Caco-2 (cell line): ENCODE measurements around the gene NEB. TPM values are rescaled to one million over a fixed set of nuclear protein-coding genes. Genes with fewer than 3 reads are reported as not detected.

Source experiments
- BruUV-seq: library from RNA; stranded (reverse); fragments of 400-500 nt; replicated peaks from 2 replicates; lab custom pipeline; 2021; lab: Mats Ljungman, UMichigan
- CTCF ChIA-PET: fragments of 300-600 bp; sonication (Branson Sonifier 250); formaldehyde crosslinking; loops from one replicate; lab custom pipeline; 2022; ENCODE audit warnings: antibody characterized with exemption; lab: Charles Lee
- POLR2A ChIA-PET: fragments of 300-600 bp; sonication (Branson Sonifier 250); formaldehyde crosslinking; loops from one replicate; lab custom pipeline; 2022; ENCODE audit warnings: antibody characterized with exemption; lab: Charles Lee
- DNase-seq, 2 experiments: peaks; one replicate each; pipeline versions ENCODE4 v3.0.0 to v3.0.0-alpha.2; 2020 to 2022
- H3K27me3 ChIP-seq: replicated peaks from 2 replicates; pipeline ENCODE4 v1.6.0; 2011; ENCODE audit warnings: low read length; ENCODE audit not compliant: control insufficient read depth, insufficient read depth
- H3K36me3 ChIP-seq: 2 replicates; pipeline ENCODE4 v1.5.1; 2011; ENCODE audit warnings: low read length; ENCODE audit not compliant: control insufficient read depth, insufficient read depth
- H3K4me1 ChIP-seq: fragments of 250-450 bp; sonication (Bioruptor Pico); 2 replicates; pipeline ENCODE4 v1.5.1; 2020; ENCODE audit warnings: mild to moderate bottlenecking
- H3K4me3 ChIP-seq: 2 replicates; pipeline ENCODE4 v1.5.1; 2011; ENCODE audit warnings: low read depth, mild to moderate bottlenecking, control low read depth, low read length
- H3K9me3 ChIP-seq: fragments of 250-450 bp; sonication (Bioruptor Pico); 2 replicates; pipeline ENCODE4 v1.5.1; 2020; ENCODE audit warnings: mild to moderate bottlenecking, moderate library complexity
- H3K27ac Mint-ChIP-seq: one replicate; pipeline ENCODE4 v1.8.0; 2022; ENCODE audit warnings: mixed read lengths; ENCODE audit not compliant: unreplicated experiment
- H3K27me3 Mint-ChIP-seq: one replicate; pipeline ENCODE4 v1.8.0; 2022; ENCODE audit warnings: mixed read lengths; ENCODE audit not compliant: insufficient read depth, unreplicated experiment
- H3K36me3 Mint-ChIP-seq: one replicate; pipeline ENCODE4 v1.8.0; 2022; ENCODE audit warnings: mild to moderate bottlenecking, mixed read lengths; ENCODE audit not compliant: insufficient read depth, unreplicated experiment
- H3K4me1 Mint-ChIP-seq: one replicate; pipeline ENCODE4 v1.8.0; 2022; ENCODE audit warnings: low read depth, mixed read lengths; ENCODE audit not compliant: unreplicated experiment
- H3K4me3 Mint-ChIP-seq: one replicate; pipeline ENCODE4 v1.8.0; 2022; ENCODE audit warnings: mild to moderate bottlenecking, moderate library complexity, mixed read lengths; ENCODE audit not compliant: unreplicated experiment
- H3K9me3 Mint-ChIP-seq: one replicate; pipeline ENCODE4 v1.8.0; 2022; ENCODE audit warnings: mixed read lengths; ENCODE audit not compliant: unreplicated experiment
- CTCF ChIP-seq, 2 experiments: fragments of 200-600 bp in 1 of 2; IDR thresholded peaks; 1 replicate in 1 of 2; 2 replicates in 1 of 2; pipeline versions ENCODE4 v1.5.1 to v1.8.0; 2011 to 2022; ENCODE audit warnings: antibody characterized with exemption in 1 of 2, control low read depth in 1 of 2, inconsistent platforms in 1 of 2, low read depth in 1 of 2, low read length in 1 of 2, mild to moderate bottlenecking in 1 of 2, moderate library complexity in 1 of 2; ENCODE audit not compliant: insufficient read depth in 1 of 2, severe bottlenecking in 1 of 2, unreplicated experiment in 1 of 2
- intact Hi-C: fragments of 100-400 bp; cut with micrococcal nuclease; formaldehyde crosslinking; loops from one replicate; pipeline ENCODE4 v1.10.0; 2022; ENCODE audit not compliant: unreplicated experiment
- total RNA-seq: library from RNA; stranded (reverse); gene quantifications from 2 replicates; pipeline ENCODE4 v1.2.3, GENCODE V29; 2022

The NEB gene
- total RNA-seq, 1 experiment from 2014 or later, result 14.7 TPM

- ChIA-PET POLR2A (no interaction called here), CTCF (no interaction called here)
- no peaks in the 10 kb centered on the region for H3K4me1 Mint-ChIP-seq
- no peaks in the 10 kb centered on the region for H3K4me1 ChIP-seq
- TF ChIP-seq CTCF (IDR thresholded peaks at IDR 0.05; ENCODE audit: insufficient read depth in 1 of 2, low read depth in 1 of 2, low read length in 1 of 2, severe bottlenecking in 1 of 2, unreplicated experiment in 1 of 2), result no peak
- H3K27ac Mint-ChIP-seq, result no peak overlapping the region
- no peak overlapping the region for H3K4me3 ChIP-seq
- 0 out of 2 replicates have a peak, but pooled peaks cover 2% of the 10 kb centered on the region for H3K9me3 ChIP-seq
- intact Hi-C loops, result no loop called here
- no peaks in the 10 kb centered on the region for H3K9me3 Mint-ChIP-seq
- no TSS peak for BruUV-seq
- H3K27me3 Mint-ChIP-seq, result no peaks in the 10 kb centered on the region
- H3K4me3 Mint-ChIP-seq, result no peak overlapping the region
- H3K36me3 ChIP-seq, result no peaks in the 10 kb centered on the region
- no peak for DNase-seq
- peaks cover 5% of the 10 kb centered on the region for H3K36me3 Mint-ChIP-seq
- H3K27me3 ChIP-seq, result no peaks in the 10 kb centered on the region
These were observed 43.7 kb upstream of the NEB start for GRCh38 chr2:151777935-151778334.

- CTCF ChIA-PET, result no interaction called here
These were observed 43.2 kb upstream of the NEB start for GRCh38 chr2:151777487-151777886.

GRCh38 chr2:151776367-151776766 is 42.1 kb upstream of the NEB start:
- no peak for DNase-seq
- no peaks in the 10 kb centered on the region for H3K4me1 ChIP-seq
- CTCF ChIA-PET, result no interaction called here
- no peaks in the 10 kb centered on the region for H3K36me3 ChIP-seq
- Mint-ChIP-seq H3K4me1 (no peaks in the 10 kb centered on the region), H3K36me3 (peaks cover 5% of the 10 kb centered on the region), H3K4me3 (no peak overlapping the region), H3K27ac (no peak overlapping the region), H3K9me3 (no peaks in the 10 kb centered on the region), H3K27me3 (no peaks in the 10 kb centered on the region)
- no peaks in the 10 kb centered on the region for H3K27me3 ChIP-seq
- no peak overlapping the region for H3K4me3 ChIP-seq
- intact Hi-C loops, result no loop called here
- no peak for TF ChIP-seq CTCF (IDR thresholded peaks at IDR 0.05; ENCODE audit: insufficient read depth in 1 of 2, low read depth in 1 of 2, low read length in 1 of 2, severe bottlenecking in 1 of 2, unreplicated experiment in 1 of 2)
- no TSS peak for BruUV-seq
- POLR2A ChIA-PET, result no interaction called here
- 0 out of 2 replicates have a peak, but pooled peaks cover 2% of the 10 kb centered on the region for H3K9me3 ChIP-seq

More at GRCh38 chr2:151777487-151777886, 43.2 kb upstream of the NEB start:
- Histone ChIP-seq H3K4me1 (no peaks in the 10 kb centered on the region), H3K36me3 (no peaks in the 10 kb centered on the region), H3K27me3 (no peaks in the 10 kb centered on the region), H3K9me3 (0 out of 2 replicates have a peak, but pooled peaks cover 2% of the 10 kb centered on the region), H3K4me3 (no peak overlapping the region)
- intact Hi-C loops, result no loop called here
- no peak for DNase-seq
- no peaks in the 10 kb centered on the region for H3K27me3 Mint-ChIP-seq
- TF ChIP-seq CTCF (IDR thresholded peaks at IDR 0.05; ENCODE audit: insufficient read depth in 1 of 2, low read depth in 1 of 2, low read length in 1 of 2, severe bottlenecking in 1 of 2, unreplicated experiment in 1 of 2), result peak in 1 of 2 experiments; percentile 7
- no peaks in the 10 kb centered on the region for H3K9me3 Mint-ChIP-seq
- BruUV-seq, result no TSS peak
- H3K4me1 Mint-ChIP-seq, result no peaks in the 10 kb centered on the region
- H3K36me3 Mint-ChIP-seq, result peaks cover 5% of the 10 kb centered on the region
- no peak overlapping the region for H3K27ac Mint-ChIP-seq
- H3K4me3 Mint-ChIP-seq, result no peak overlapping the region
- POLR2A ChIA-PET, result no interaction called here
